Fibroblast of skin of left quadriceps (primary cell): ENCODE data around the gene ANO2.

Experiments
- DNase-seq, 2 experiments: peaks; one replicate each; pipeline ENCODE4 v3.0.0-alpha.2; 2013; ENCODE audit warnings: low read depth in 2 of 2

ANO2 gene

DNA sequence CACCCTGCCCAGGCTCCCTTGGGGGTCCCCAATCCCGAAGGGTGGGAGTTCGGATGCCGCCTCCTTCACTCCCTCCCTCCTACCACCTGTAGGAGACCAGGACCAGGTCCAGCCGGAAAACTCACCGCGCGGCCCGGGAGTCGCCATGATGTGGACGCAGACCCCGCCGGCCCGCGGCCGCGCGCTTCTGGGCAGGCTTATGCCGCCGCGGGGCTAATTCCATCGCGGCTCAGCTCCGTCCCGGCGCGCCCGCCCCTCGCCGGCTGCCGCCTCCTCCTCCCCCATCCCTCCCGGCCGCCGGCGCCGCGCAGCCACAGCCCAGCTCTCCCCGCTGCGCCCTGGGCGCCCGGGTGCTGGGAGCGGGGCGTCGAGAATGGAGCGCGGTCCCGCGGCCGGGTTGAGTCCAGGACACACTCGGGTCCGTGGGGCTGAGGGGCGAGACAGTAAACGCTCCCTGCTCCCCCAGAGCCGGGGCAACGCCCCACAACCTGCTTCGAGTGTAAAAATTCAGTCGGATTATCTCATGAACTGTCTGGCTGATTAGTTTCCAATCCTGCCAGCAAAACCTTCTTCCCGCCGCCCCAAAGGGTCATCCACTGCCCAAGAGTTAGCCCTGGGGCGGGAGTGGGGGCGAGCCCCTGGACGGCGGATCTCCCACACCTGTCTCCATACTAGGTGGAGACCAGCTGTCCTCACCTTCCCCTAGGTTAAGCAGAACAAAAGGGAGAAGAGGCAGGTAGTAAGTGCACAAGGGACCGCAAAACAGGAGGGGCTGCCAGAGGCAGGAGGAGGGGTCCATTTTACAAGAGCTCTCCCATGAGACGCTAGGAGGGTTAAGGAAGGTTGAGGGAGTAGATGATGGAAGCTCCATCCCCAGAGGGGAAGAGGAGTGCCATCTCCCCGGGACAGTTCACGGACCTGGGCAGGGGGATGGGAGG, at the start of gene ANO2:
TSS of gene ANO2 (minus strand) at position 189 of the 938 bp plus-strand sequence. CDS start at position 147, 42 bp downstream.
- DNase-seq = no peak

- DNase-seq = no peak
These were observed 44.6 kb upstream of the ANO2 start for GRCh38 chr12:5989621-5990020.

- peak; percentile 29 to 35 for DNase-seq
These were observed 43.6 kb upstream of the ANO2 start for GRCh38 chr12:5988659-5989116.

DNA sequence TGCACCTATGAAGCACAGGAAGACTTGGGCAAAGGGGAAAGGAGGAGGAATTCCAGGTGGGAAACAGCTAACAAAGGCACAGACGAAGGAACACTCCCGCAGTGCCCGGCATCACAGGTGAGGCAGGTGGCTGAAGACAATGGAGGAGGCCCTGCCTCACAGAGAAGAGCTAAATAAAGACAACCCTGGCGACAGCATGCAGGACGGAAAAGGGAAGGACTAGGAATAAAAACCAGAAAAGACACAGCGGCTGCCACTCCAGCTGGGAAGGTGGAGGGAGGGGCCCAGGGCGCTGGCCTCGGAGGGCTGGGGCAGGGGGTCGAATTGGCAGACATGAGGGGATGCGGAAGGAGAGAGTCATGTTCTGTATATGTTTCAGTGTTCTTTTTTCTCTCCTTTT, 43.0 kb upstream of the ANO2 start:
- DNase-seq = no peak

GRCh38 chr12:5987573-5987972, 42.5 kb upstream of the ANO2 start:
- DNase-seq = no peak

- DNase-seq = no peak
These were observed 40.4 kb upstream of the ANO2 start for GRCh38 chr12:5985471-5985870.

GRCh38 chr12:5984873-5985272, 39.8 kb upstream of the ANO2 start:
- DNase-seq = no peak

- DNase-seq = no peak
These were observed 37.0 kb upstream of the ANO2 start for GRCh38 chr12:5982106-5982505.

GRCh38 chr12:5977556-5977955, 32.5 kb upstream of the ANO2 start:
- DNase-seq = no peak

GRCh38 chr12:5976711-5977110, 31.7 kb upstream of the ANO2 start:
- no peak for DNase-seq

DNA sequence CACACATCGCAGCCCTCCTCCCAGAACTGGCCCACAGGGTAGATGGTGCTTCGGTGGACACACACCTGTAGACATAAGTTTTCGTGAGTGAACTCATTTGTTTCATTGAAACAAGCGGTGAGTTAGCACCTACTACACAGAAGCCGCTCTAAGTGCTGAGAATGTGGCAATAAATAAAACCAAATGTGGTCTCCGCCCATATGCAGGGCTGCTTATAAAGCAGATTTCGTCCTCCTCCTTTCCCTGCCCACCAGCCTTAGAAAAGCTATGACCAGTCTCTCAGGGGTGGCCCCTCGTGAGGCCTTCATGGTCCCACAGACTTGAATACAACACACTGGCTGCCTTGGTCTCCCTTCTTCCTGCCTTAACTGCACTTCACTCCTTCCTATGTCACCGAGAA, 31.1 kb upstream of the ANO2 start:
- no peak for DNase-seq

- no peak for DNase-seq
These were observed 28.5 kb upstream of the ANO2 start for GRCh38 chr12:5973461-5974115.

DNA sequence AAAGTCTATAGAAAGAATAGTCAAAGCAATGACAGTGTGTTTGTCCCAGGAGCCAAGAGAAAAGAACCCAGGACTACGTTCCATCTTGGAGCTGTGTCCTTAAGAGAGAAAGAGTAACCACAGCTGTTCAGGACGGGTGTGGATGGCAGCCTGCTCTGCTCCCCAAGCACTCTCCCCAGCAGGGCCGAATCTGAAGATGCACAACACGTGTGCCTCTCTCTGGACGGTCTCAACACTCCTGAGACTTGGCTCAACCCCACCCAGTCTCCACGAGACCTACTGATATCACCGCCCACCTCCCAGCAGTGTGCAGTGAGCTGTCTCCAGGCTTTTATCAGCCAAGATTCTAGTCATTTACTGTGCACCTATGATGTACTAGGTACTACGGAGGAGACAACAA, 27.3 kb upstream of the ANO2 start:
- DNase-seq = no peak

DNA sequence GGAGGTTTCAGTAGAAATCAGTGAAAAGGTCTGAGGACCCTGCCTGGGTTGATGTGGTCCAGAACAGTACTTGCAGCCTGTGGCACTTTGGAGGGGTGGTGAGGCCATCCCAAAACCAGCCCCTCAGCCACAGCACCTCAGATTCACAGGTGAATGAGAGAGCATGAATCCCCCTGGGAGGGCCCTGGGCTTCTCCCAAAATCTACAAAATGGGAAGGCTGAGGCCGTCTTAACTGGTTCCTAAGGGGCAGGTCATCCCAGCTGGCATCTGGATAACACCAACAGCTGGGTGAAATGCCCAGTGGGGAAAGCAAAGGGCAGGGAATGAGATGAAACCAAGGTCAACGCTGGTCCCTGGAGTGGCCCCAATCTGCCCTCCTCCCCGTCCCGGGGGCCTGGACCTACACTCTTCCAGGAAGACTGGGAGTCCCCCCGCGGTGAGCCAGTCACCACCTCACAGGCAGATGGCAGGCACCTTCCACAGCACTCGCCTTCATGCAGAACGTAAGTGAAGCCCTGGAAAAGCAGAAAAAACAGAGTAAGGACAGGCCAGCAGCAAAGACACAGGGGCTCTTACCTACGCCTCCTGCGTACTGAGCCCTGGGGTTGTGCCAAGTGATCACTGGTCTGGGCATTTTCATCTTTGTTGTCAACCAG, 26.3 kb upstream of the ANO2 start:
- no peak for DNase-seq

DNA sequence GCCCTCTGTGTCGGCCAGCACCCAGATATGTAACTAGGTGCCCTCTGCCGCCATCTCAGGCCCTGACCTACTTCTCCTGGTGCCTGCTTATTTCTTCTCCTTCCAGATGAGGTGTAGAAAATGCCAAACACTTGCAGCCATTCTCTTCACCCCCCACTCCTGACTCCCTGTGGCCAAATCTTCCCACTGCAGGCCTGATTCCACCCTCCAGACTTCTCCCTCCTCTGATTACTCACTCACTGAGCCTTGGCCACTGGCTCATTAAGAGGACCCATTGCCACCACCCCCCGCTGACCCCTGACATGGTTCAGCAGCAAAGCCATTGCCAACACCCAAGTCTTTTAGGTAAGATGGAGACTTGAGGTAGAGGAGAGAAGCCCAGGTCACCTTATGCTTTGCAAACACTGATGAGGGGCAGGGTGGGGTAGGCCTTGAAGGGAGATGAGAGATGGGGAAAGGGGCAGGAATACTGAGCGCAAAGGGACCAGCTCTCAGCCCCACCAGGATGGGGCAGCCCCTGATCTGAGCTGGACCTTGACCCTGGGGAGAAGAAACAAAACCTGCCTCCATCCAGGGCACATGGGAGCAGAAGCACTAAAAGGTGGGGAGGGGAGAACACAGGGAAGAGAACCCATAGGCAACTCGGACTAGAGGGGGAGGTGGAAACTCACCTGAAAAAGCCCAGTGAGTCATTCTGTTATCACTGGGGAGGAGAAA, 25.1 kb upstream of the ANO2 start:
- no peak for DNase-seq

- no peak for DNase-seq
These were observed 24.3 kb upstream of the ANO2 start for GRCh38 chr12:5969156-5969973.

DNA sequence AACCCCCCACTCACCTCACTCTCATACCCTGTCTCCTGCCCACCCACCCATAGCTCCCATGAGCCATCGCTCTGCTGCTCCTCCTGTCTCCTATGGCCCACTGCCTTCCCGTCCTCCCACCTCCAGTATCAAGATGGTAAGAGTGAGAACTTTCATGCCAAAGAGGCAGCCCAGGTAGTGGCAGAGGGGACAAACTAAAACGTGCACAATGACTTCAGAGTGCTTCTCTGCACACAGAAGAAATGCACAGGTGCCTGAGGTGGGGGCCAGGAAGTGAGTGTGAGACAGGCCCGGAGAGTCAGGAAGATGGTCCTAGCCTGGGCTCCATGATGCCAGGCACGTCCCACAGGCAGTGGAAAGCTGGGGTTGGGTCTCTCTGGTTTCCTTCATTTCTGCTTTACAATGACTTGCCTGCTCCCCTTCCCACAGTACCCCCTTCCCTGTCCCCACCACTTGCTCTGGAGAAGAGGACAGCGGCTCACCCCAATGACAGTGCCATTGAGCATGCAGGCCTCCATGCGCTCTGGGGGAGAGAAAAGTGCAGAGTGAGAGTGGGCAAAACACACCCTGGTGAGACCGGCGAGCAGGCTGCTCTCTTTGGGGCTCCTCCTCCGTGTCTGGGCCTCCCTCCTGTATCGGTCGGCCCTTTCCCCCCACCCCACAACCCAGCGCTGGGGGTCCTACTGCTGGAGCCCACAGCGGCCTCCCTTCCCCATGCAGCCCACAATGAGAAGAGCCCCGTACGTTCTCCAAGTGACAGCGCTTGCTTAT, 22.8 kb upstream of the ANO2 start:
- DNase-seq = no peak

DNA sequence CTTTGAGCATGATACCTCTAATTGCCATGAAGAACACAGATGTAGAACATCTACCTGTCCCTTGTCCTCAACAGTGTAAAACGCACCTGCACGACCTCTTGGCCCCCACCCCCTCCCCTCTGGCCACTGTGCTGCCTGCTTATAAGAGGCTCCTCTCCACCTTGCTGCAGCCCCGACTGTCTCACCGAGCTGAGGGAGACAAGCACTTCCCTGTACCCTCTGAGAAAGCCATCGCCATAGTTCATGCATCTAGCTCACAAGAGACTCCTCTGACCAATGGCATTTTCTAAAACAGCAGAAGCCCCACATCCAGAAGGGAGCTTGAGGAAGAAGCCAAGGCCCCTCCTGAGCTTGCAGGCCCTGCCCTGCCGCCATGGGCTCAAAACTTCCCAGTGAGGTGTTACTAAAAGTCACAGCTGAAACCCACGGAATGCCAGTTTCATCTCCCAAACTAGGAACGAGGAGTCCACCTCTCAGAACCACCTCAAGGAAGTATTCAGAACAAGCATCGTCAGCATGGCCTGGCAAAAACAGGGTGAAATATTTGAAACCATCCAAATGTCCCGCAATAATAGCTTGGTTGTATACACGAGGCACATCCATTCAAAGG, 21.5 kb upstream of the ANO2 start:
- no peak for DNase-seq

DNA sequence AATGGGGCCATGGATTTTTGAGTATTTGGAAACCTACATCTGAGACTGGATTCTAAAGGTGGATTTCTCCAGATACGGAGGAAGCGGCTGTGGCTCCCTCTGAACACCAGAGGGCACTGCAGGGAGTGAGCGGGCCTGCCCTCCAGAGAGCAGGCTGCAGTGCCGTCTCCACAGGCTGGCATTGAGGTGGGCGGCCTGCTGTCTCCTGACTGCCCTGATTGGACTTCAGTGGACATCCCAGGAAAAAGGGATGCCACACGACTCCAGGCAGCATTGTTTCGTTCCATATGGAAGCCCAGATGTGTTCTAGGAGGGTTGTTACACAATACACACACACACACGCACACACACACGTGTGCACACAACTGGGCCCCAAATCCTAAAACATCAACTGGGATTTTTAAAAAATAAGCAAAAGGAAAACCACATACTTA, 20.9 kb upstream of the ANO2 start:
- peak in 1 of 2 experiments; percentile 9 for DNase-seq
